ENCODE data around the gene C1QTNF6. TPM values are rescaled to one million over a fixed set of nuclear protein-coding genes. Genes with fewer than 3 reads are reported as not detected.

C1QTNF6 gene
- total RNA-seq, 1 donor from 2014 or later = 9.4 TPM

DNA sequence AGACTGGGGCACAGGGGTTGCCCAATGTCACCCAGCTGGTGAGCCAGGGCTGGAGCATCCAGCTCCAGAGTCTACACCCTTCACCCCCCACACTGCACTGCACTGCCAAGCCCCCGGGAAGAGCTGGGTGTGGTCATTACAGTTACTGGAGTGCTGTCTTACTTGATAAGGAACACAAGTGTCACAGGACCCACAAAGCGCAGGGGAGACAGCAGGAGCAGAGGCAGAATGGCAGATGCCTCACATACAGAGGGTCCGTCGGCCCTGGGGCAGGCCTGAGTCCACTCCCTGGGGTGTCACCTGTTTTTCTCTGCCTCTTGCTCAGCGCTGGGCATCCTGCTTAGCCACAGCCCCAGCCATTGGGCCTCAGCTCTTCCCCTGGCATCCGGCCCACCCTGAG is 46.1 kb downstream of the C1QTNF6 start:
- DNase-seq (ENCODE audit: low spot score) = no peak

DNA sequence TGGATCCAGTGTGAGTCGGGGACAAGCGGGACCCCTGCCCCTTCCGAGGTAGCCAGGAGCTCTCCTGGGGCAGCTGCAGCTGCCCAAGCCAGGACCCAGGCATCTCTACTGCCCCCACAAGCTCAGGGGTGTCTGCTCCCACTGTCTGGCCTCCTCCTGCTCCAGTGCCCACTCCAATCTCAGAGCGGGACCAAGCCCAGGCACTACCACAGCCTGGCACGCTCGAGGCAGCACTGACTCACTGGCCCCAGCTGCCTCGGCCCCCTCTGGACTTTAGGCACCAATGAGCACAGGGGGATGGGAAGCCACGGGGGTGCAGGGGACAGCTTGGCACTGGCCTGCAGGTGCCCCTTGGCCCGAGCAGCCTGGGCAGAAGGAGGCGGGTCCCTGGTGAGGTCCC is 46.6 kb downstream of the C1QTNF6 start:
- DNase-seq (ENCODE audit: low spot score) = no peak

DNA sequence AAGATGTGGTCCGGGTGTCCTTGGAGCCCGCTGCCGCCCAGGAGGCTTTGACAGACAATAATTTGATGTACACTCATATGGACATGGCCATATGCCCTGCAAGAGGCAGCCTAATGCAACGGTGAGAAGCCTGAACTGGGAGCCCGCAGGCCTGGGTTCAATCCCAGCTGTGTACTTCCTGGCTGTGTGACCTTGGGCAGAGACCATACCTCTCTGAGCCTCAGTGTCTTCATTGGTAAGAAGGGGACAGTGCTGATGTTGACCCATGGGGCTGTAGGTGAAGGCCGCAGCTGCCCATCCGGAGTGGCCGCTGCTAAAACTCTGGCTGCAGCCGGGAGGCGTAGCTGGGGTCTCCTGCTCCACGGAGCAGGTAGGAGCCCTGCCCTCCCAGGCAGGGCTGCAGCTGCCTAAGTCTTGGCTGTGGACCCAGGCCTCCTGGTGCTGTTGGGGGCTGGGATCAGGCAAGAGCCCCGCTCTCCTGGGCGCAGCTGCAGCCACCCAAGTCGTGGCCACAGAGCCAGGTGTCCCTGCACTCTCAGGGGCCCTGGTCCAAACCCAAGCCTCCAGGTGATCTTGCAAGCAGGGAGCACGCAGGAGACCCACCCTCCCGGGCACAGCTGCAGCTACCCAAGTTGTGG is 47.2 kb downstream of the C1QTNF6 start:
- DNase-seq (ENCODE audit: low spot score) = no peak

DNA sequence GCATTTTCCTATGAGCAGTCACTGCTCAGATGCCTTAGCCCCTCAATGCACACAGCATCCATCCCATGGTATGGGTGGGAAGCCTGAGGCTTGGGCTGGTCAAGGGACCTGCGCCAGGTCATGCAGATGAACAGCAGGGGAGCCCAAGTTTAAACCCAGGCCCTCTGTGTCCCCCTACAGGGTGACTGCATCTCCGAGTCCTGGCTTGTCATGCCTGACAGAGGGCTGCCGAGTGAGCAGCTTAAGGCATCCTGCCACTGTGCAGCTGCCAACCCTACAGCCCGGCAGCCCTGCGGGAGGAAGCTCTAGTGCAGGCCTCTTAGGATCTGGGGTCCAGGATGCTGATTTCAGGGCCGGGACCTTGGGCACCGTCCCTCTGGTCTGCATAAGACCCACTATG is 48.3 kb downstream of the C1QTNF6 start:
- DNase-seq (ENCODE audit: low spot score) = no peak

DNA sequence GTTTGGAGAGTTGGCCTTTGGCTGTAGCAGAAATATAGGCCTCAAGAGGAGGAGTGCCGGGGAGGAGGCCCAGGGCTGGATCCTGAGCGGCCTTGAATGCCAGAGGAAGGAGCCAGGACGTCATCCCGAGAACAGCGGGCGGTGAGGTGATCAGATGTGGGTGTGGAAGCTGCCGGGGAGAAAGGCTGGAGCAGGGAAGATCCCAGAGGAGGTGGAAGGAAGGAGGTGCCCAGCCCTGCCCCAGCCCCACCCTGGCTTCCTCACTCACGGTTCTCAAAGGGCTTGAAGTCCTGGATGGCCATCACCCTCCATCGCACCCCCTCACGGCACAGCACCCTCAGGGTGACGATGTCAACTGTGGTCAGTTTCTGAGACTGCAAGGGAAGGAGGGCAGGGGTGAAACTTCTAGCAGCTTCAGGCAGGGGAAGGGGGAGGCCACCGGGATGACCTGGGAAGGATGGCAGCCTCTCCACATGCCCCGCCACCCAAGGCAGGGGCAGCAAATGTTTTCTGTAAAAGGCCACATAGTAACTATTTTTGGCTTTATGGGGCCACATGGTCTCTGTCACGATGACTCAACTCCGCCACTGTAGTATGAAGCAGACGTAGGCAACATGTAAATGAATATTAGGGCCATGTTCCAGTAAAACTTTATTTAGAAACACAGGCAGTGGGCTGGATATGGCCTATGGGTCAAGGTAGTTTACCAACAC is 49.0 kb downstream of the C1QTNF6 start:
- no peak for DNase-seq (ENCODE audit: low spot score)

DNA sequence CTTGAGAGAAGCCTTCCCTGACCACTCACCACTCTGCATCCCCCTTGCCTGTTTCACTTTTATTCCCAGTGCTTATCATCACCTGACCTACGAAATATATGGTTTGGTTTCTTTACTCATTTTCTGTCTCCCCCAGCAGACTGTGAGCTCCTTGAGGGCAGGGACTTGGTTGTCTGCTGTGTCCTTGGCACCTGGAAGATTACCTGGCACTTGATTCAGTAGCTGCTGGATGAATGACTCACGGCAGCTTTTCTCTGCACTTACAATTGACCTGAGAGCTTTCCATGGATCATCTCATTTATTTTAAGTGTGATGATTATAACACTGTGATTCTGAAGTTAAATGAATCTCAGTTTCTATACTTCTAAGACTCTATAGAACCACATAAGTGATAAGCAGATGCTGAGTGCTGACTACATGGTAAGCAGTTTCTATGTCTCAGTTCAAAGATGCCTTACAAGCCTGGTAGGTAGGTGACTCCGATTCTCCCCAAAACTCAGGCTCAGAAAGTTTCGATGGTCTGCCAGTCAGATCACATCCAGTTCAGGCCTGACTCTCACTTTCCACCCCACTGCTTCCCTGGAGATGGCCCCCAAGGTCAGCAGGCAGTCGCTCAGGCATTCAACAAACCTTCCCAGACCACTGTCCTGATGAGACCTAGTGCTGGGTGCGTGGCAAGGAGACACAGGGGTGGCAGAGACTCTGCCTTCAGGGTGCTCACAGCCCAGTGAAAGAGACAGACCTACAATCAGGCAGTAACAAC is 50.0 kb downstream of the C1QTNF6 start:
- DNase-seq (ENCODE audit: low spot score) = no peak

DNA sequence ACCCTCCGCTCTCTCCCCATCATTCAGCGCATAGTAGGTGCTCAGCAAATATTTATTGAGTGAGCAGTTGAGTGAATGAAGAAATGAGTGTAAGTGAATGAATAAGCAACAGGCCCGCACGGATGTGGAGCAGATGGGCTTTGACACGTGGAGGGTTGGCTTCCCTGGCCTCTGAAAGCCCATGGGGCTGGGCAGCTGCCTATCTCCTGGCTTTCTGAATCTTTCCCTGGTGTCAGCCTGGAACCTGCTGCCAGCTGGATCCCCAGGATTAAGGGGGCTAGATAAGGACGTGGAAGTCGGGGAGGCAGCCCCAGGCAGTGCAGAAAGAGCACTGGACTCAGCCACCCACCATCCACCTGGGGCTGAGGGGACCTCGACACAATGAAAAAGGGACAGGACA is 50.9 kb downstream of the C1QTNF6 start:
- no peak for DNase-seq (ENCODE audit: low spot score)

DNA sequence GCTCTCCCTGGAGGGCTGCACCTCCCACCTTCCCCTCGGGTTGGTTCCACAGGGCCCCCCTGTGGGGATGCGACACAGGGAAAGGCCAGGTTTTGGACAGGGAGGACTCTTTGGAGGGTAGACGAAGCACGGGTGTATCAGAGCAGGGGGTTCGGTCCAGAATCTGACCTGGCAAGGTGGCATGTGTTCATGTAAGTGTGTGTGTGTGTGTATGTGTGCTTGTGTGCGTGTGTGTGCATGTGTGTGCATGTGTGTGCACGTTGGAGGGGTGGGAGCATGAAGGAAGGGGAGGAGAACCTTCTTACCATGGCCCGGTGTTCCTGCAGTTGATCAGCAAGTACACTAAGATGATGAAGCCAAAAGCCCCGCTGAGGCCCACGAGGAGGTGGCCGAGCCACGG is 53.0 kb downstream of the C1QTNF6 start:
- no peak for DNase-seq (ENCODE audit: low spot score)

DNA sequence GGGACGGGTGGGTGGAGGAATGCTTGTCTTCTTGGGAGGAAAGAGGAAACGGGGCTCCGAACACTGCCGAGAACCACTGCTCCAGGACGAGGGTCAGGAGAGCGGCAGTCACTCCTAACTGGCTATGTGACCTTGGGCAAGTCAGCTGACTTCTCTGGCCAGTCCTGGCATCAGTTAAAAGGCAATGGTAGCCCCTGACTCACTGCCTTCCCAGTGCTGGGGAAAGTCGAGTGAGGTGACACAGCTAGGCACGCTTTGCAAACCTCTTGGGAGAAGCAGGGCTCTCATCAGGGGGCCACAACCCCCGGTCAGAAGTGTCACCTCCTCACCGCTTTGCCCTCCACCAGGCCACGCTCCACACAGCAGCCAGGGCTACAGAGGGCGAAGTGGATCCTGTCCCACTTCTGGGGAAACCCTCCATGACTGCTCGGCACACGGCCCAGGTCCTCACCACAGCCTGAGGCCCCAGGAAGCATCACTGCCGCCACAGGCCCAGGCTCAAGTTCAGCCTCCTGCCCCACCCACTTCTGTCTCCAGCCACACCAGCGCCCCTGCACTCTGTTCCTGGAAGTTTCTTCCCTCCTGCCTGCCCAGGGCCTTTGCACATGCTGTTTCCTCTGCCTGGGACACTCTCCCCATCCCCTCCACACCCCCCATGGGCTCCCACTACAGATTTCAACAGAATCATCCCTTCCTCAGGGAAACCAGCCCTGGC is 54.6 kb downstream of the C1QTNF6 start:
- no peak for DNase-seq (ENCODE audit: low spot score)

DNA sequence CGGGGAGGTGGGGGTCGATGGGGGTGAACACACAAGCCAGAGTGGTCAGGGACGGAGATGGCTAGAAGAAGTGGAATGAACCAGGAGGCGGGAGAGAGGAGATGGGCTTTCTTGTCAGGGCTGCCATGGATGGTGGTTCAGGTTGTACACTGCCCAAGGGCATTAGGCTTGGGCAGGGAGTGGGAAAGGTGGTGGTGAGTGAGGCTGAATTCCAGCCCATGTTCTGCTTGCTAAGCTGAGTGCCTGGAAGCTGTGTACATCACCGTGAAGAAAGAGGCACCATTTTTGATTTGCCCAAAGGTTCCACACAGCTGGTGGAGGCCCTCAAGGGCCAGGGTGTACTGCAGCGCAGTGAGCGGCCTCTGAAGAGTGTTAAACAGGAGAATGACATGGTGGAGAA is 55.3 kb downstream of the C1QTNF6 start:
- no peak for DNase-seq (ENCODE audit: low spot score)

Other genes with a start within 250 kb of the C1QTNF6 start
- gene TST, start 168.8 kb downstream of the C1QTNF6 start, total RNA-seq = 53.4 TPM
- 42.7 TPM for gene MPST, start 168.5 kb downstream of the C1QTNF6 start, total RNA-seq
- 37.2 TPM for gene KCTD17, start 136.5 kb downstream of the C1QTNF6 start, total RNA-seq
- 0.31 TPM for gene TMPRSS6, start 78.5 kb downstream of the C1QTNF6 start, total RNA-seq
- gene IL2RB, start 38.3 kb downstream of the C1QTNF6 start, total RNA-seq = 7.5 TPM
- not detected for gene SSTR3, start 24.2 kb upstream of the C1QTNF6 start, total RNA-seq
- 30.4 TPM for gene RAC2, start 56.0 kb upstream of the C1QTNF6 start, total RNA-seq
- gene CYTH4, start 94.3 kb upstream of the C1QTNF6 start, total RNA-seq = 16.3 TPM
- 0.10 TPM for gene ELFN2, start 239.2 kb upstream of the C1QTNF6 start, total RNA-seq